Ureter (tissue), 1 donor: ENCODE data around the gene DOC2A. TPM values are rescaled to one million over a fixed set of nuclear protein-coding genes. Genes with fewer than 3 reads are reported as not detected.
"Not testable (repeated sequence)": the region's sequence is repeated elsewhere in the genome, so short reads cannot be mapped to it uniquely, and the experiment has no call there.

Experiments
- DNase-seq: peaks from one replicate; pipeline ENCODE4 v3.0.0-alpha.2; 2020; ENCODE audit warnings: low spot score
- total RNA-seq: library from RNA; stranded (reverse); gene quantifications from one replicate; pipeline ENCODE4 v1.2.4, GENCODE V29; 2023
- donor health status: DM: yes; HTN: yes; CAD: no.

DOC2A gene
- total RNA-seq, 1 donor from 2014 or later, result 3.1 TPM

- DNase-seq, result no peak
Observed at GRCh38 chr16:30027588-30028437, 17.0 kb upstream of the DOC2A start.

GRCh38 chr16:30026449-30026848 lies 15.6 kb upstream of the DOC2A start:
- DNase-seq, result no peak

GRCh38 chr16:30025574-30025973 lies 14.7 kb upstream of the DOC2A start:
- no peak for DNase-seq

- DNase-seq, result no peak
Observed at GRCh38 chr16:30025156-30025555, 14.3 kb upstream of the DOC2A start.

- DNase-seq, result no peak
Observed at GRCh38 chr16:30024451-30024850, 13.6 kb upstream of the DOC2A start.

- DNase-seq, result no peak
Observed at GRCh38 chr16:30023586-30023985, 12.8 kb upstream of the DOC2A start.

GRCh38 chr16:30022887-30023286 lies 12.1 kb upstream of the DOC2A start, which contains the start of gene C16orf92:
C16orf92 (plus strand) TSS chr16:30023198; CDS start chr16:30023341, 143 bp downstream.
- no peak for DNase-seq

- DNase-seq, result no peak
Observed at GRCh38 chr16:30018731-30019158, 7.9 kb upstream of the DOC2A start.

GRCh38 chr16:30017937-30018336 lies 7.1 kb upstream of the DOC2A start:
- not testable (repeated sequence) for DNase-seq

- DNase-seq, result no peak
Observed at GRCh38 chr16:30017277-30017656, 6.4 kb upstream of the DOC2A start.

GRCh38 chr16:30016555-30017276 lies 5.9 kb upstream of the DOC2A start:
- DNase-seq, result no peak

GRCh38 chr16:30015450-30015849 lies 4.6 kb upstream of the DOC2A start:
- DNase-seq, result not testable (repeated sequence)

- not testable (repeated sequence) for DNase-seq
Observed at GRCh38 chr16:30012598-30012997, 1.8 kb upstream of the DOC2A start.

GRCh38 chr16:30011714-30012504 lies 1.1 kb upstream of the DOC2A start:
- DNase-seq, result no peak

GRCh38 chr16:30009990-30010843 lies 610 bp downstream of the DOC2A start:
- no peak for DNase-seq

- DNase-seq, result no peak
Observed at GRCh38 chr16:30009085-30009862, 1.6 kb downstream of the DOC2A start.

- no peak for DNase-seq
Observed at GRCh38 chr16:30007378-30007895, 3.4 kb downstream of the DOC2A start.

- no peak for DNase-seq
Observed at GRCh38 chr16:30006659-30007377, 4.0 kb downstream of the DOC2A start.

- no peak for DNase-seq
Observed at GRCh38 chr16:30006095-30006473, 4.7 kb downstream of the DOC2A start.
